Stimulated activated CD4-positive, alpha-beta T cell treated with anti-CD3 and anti-CD28 coated beads, Interleukin-1b, Interleukin-23, amount 100 ng/mL, for 4 hours (primary cell): ENCODE measurements around the gene ERBB4.

Experiments
- DNase-seq, 2 donors: peaks; one replicate each; pipeline ENCODE4 v3.0.0-alpha.2; 2020; ENCODE audit warnings: low read depth in 2 of 2

ERBB4 gene

DNA sequence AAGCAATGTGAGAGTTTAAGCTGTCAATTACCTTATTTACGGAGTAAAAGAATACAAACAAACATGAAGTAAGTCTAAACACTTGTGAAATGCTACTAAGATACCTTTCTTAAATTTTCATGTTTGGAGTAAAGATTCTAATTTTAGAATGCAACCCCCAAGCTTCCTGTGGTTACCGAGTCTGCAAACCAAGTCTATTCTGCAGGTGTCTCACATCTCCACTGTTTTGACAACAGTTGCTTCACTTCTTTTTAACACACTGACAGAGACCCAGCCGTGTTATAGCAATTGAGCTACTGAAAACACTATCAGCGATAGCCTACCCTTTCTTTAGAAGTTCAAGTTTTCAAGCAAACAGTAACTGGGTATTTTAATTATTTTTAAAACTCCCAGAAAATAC is 608.3 kb downstream of the ERBB4 start:
- DNase-seq = no peak

DNA sequence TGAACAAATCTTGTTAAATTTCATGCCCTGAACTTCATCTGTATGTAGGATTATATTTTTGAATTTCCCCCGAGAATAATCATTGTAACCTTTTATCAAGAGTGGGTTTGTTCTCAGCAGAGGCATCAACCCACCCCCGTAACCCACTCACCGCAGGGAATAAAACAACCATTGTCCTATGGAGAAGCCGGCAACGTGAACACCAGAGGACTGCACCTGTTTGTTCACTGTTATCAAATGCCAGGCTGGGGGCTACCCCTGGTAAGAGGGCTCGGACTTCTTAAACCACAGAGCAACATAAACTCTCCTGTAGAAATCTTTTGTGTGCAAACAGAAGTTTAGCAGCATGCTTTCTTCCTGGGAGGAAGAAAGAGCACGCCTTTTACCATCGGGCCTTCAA is 610.4 kb downstream of the ERBB4 start:
- no peak for DNase-seq

DNA sequence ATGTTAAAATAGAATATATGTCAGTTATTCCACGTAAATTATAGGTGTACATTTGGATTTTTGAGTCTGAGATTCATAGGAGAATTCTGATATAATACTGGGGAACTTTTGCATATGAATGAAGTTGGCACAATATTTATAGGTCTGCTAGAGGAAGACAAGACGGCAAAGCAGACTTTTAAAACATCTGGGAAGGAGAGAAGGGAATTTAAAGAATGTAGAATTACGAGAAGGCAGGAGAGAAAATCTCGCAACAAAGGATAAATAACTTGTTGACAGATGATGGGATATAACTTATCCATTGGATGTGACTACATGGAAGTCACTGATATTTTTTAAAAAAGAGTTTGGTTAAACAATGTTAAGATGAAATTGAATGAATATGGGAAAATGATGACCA is 615.6 kb downstream of the ERBB4 start:
- DNase-seq = no peak

DNA sequence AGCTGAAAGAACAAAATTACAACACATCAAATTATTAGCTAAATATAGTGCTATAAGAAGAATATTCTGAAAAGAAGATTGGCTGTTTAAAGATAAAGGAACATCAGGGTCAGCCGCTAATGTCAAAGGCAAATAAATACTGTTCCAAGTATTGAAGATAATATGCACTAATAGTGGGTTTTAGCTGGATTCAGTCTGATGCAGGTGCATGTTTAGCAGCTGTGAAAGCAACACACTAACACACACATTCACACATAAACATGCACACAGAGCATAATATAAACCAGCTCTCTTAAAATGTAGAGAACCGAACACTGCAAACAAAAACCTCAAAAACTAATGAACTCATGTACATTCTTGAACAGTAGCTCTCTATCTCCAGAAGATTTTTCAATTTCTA is 634.6 kb downstream of the ERBB4 start:
- no peak for DNase-seq

DNA sequence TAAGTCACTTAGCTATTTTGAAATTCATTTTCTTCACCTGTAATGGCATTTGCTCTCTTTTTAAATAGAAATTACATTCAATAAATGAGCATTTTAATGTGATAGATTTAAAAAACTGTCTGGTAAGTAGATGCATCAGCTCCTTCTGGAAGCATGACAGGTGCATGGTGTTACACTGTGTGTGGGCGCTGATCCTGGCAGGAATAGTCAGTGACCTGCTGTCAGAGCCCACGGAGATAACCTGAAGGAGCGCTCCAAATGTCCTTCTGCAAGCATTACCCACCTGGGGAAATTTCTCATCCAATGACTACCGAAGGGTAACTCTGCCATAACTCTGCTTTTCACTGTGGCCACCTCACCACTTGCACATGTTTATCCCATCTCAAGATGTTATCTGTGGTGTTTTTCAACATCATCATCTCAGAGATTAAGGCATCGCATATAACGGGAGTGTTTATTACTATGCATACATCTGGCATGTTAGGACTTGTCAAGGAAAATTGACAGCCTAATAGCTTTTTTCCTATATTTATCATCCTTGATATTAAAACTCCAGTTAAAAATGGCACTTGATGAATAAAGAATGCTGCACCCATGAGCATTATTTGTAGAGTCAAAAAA is 637.3 kb downstream of the ERBB4 start:
- DNase-seq = no peak

DNA sequence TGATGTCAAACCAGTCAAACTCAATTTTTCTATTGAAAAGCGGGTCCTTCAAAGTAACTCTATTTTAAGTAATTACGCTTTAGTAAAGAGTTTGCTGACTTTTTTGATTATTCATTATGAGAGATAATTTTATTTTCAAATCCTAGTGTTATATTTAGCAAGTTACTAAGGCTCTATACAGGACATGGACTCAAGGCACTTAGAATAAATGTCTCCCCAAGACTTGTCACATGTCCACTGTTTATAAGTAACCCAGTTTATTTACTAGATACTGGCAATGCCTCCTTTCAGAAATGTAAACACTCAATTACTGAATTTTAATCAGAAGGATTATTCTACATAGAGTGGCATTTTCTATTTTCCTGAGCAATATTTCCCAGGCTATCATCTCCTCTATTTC is 638.1 kb downstream of the ERBB4 start:
- no peak for DNase-seq

DNA sequence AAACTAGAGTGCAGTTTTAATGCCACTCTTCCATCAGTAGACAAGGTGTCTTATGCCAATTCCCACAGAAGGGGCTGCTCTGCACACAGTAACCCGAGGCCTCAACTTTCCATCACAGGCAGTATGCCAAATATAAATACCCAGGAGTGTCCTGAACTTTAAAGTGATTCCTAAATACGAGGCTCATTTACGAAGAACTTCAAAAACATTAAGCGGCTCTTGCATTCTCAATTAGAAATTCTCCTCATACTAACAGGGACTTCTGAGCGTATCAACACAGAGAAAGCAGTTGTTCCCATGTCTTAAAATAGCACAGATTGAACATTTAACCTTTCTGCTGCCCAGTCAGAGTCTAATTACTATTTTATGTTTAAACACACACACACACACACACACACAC is 638.6 kb downstream of the ERBB4 start:
- no peak for DNase-seq

DNA sequence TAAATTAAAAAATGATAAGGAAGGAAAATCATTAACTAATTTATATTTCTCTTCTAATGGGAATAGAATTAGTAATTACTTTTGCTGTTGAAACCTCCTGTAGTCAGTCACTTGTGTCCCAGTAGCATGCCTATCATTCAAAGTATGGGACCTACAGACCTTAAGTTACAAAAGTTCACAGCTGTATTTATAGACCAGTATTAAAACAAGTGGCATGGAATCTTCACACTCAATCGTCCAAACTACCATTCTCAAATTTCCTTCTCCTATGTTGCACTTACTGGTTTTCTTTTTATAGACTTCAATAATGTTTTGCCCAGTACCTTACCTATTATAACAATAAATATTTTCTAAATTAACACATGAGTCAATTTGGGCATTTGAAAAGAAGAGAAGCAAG is 639.9 kb downstream of the ERBB4 start:
- no peak for DNase-seq

DNA sequence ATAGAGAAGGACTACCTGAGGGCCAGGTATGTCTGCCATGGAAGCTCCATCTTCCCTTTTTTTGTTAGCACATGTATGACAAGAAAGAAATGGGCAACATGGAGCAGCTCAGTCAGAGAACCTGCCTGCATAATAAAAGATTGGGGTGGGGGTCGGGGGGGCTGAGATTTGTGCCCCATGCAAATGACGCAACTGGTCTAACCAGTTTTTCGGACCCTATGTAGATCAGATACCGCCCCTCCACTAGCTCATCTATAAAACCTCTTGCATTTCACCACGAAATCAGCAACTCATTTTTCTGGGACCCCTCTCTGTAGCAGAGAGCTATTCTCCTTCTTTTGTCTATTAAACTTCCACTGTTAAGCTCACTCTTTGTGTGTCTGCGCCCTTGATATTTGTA is 657.2 kb downstream of the ERBB4 start:
- no peak for DNase-seq

DNA sequence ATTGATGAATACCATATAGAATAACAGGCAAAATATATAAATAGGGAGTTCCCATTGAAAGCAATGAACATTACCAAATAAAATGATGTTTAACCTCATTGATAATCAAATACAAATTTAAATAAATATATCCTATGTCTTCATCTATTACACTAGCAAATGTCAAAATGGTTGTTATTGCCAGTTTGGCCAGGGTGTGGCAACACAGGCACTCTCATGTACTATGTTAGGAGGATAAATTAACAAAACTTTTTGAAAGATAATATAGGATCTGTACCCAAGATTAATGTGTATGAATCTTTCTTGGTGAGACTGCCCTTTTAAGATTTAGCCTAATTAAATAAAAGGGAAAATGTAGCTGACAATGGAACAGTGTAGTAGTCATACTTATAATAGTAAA is 659.3 kb downstream of the ERBB4 start:
- no peak for DNase-seq

DNA sequence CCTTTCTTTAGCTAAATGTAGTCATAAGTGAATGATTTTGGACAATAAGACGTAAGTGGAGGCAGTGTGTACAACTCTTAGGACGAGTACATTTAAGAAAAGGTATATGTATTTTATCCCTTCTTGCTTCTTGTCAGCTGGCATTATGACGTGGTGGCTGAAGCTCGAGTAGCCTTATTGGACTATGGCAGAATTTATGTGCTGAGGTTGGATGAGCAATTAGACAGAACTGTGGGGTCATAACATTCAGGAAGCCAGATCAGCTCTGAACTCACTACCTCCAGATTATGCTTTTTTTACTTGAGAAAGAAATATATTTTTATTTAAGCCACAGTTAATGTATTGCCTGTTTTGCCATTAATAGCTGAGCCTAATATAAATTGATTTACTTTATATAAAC is 661.5 kb downstream of the ERBB4 start:
- DNase-seq = no peak

DNA sequence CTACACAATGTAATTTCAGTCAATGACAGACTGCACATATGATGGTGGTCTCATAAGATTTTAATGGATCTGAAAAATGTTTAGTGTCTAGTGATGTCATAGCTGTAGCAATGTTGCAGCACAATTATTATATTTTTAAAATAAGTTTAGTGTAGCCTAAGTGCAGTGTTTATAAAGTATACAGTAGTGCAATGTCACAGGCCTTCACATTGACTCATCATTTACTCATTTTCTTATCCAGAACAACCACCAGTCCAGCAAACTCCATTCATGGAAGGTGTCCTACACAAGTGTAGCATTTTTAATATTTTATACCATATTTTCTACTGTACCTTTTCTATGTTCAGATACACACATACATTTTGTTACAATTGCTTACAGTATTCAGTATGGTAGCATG is 663.1 kb downstream of the ERBB4 start:
- no peak for DNase-seq

DNA sequence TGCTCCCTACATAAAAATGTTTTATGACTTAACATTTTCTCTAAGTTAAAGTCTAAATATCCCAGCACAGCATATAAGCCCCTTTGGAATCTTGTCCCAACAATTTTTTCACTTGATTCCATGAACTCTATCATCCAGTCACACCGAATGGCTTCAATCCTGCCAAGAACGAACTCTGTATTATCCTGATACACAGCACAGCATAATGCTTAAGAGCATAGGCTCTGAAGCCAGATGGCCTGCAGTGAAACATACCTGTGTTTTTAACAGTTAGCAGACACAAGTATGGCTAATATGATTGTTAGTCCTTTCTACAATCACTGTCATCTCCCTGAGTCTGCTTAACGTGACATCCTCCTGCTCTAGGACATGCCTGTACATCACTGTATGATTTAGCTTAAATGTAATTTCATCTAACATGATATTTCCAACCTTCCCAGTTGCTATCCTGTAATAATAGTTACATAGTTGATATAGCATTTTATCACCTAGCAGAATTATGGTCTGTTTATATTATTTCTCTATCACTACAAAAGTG is 669.5 kb downstream of the ERBB4 start:
- DNase-seq = no peak

DNA sequence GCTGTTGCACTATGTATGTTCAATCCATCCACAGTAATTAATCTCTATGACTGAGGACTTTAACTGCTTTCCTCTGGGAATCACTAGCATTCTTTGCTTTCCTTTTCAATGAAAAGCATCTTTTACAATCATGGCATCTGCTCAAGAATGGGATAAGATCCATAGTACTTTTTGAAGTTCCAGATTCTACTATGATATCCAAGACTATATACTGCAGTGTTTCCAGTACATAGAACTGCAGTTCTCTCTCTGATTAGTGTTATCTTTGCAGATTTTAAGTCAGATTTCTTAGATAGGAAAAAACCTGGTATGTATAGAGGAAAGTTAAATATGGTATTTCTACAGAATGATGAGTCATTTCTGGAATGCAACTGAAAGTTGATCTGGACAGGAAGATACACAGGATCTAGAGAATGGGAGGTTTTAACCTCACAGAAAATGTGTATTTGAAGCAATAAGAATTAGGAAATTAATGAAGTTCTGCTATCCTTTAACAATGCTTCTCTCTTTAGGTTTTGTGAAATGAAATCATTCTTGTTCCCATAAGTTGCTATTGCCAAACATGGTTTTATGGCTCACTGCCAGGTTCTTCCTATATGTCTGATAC is 670.7 kb downstream of the ERBB4 start:
- no peak for DNase-seq

DNA sequence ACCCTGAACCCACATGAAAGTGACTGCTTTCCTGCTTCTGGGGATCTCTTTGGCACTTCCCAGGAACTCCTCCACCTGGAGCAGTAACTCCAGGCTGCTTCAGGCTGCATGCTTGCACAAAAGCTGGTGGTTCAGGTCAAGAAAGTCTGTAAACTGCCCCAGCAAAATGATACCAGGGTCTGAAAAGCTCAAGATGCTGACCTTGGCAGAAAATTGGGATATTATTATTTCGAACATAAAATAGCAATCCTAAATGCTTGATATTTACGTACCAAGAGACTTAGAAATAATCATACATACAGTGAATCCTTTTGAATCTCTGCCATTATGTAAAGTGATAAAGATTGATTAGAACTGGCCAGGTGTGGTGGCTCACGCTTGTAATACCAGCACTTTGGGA is 674.3 kb downstream of the ERBB4 start:
- DNase-seq = no peak

DNA sequence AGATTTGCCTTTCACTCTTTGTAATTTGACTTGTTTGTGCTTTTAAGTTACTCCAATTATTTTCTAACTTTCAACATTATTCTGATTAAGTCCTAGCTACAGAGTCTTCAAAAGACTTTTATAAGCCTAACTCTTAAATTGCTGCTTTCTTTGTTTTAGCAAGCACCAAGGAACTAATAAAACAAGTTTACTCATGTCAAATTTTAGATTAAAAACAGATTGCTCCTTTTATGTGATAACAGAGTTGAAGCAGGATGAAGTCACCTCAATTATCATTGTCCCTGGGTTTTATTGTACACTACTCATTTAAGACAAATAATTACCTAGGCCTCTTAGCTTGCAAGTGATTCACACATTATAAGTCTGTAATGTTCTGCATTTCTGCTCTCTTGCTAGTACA is 678.4 kb downstream of the ERBB4 start:
- no peak for DNase-seq

DNA sequence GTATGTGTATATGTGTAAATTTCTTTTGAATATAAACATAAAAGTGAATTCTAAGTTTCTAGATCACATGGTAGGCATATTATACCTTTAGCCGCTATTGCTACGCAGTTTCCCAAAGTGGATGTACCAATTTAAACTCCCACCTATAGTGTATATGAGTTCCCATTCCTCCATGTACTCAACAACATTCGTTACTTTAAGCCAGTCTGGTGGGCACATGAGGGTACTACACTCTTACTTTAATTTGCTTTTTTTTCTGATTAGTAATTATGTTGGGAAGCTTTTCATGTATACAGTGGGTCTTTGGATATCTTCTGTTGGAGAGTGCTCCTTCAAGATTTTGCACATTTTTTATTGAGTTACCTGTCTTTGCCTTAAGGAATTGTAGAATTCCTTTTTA is 683.8 kb downstream of the ERBB4 start:
- no peak for DNase-seq

DNA sequence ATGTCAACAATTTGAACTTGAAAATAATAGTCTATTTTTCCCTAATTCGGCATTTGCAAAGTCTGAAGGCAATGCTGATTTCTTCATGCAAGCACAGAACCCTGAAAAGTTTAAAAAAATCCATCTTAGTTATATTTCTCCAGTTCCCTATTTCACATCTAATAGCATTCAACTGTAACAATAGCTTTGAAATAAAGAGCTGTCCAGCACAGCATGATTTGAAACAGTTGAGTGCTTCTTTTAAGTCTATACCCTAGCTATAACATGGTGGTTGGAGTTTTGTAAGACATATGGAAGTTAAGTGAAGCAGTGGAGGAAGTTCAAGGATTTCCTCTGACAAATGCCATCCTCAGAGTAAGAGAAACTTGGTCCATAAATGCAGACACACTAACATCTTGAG is 691.9 kb downstream of the ERBB4 start:
- DNase-seq = no peak

DNA sequence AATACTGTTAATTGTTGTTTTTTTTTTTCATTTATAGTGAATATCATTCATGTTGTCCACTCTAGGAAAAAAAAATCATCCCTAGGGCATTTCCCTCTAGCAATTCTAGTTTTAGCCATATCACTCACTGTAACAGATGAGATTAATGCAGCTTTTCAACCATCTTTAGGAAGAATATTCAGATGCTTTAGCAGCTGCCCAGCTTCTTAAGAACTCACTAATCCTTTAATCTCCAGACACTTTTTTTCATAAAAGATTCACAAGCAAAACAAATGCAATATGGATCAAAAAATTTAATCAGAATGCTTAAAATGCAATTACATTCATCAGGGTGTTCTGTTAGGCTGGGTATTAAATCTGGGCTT is 692.6 kb downstream of the ERBB4 start:
- DNase-seq = no peak

DNA sequence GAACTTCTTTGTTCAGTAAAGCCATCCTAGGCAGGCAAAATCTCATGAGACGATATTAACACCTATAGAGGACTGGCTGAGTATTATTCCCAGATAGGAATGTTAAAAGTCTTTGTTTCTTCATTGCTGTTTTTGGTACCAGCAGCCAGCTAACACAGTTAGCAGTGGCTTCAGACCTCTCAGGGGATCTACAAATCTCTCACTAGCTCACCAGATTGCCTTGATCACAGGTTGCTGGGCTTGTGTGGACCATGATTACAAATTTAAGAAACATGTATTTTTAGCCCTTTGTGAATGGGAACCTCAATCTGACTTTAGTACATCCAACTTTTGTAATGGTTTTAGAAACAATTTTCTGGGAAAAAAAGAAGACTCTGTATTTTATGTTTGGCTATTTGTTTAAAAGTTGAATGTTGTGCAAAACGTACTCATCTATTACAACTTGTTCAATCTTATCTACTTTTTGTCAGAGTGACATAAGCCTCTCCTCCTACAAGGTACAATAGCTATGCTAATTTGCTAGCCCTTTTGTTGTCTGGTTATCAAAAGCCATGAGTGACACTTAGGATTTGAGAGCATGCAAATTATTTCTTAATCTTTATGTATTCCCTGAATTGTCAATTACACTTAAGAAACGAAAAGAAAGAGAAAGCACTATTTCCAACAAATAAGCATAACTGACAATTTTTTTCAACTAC is 693.1 kb downstream of the ERBB4 start:
- DNase-seq = no peak

DNA sequence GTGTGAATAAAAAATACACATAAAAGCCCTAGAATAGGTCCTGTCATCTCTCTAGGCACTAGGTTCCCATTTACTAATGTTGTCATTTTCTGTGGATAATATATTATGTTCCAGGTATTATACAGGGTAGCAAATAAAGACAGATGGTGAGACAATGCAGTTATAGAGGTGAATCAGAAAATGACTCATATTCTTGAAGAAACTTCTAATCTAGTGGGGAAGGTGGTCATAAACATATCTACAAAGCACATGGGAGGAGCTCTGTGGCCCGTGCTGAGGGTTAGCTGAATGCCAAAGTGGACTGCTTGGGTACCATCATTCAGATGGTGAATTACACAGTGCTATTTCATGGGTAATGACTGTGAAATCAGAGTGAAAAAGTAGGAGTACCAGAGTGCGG is 700.9 kb downstream of the ERBB4 start:
- no peak for DNase-seq

DNA sequence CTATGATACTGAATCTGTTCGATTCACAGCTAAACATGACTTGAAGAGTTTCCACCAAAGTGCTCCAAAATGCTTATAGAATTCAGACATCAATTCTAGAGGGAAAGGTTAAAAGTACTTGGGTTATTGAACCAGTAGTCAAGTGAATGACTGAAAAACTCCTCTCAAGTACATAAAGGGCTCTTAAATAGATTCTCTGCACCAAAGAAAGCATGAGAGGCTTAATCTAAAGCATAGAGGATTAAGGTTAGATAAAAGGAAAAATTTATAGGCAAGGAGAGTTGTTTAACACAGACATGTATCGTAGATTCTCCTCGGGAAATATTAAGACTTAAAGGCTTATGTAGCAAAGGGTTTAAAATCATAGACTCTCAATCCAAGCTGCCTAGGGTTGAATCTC is 701.4 kb downstream of the ERBB4 start:
- DNase-seq = no peak

DNA sequence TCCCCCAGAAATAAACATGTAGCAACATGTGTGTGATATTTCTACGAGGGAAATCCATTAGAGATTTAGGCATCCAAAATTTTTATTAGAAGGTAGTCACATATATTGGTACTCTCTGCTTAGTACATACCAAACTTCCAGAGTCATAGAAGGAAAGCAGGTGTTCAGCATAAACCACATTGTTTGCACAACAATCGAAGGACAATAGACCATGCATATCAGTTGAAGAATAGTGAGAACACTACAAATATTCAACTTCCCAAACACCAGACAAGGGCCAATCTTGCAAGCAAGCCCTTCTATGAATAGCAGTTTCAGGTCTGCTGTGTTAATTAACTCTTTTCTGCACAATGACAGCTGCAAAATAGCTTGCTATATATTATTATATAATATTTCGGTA is 702.2 kb downstream of the ERBB4 start:
- no peak for DNase-seq
